ENCODE data around the gene LIMCH1. TPM values are rescaled to one million over a fixed set of nuclear protein-coding genes. Genes with fewer than 3 reads are reported as not detected.

LIMCH1 gene
- 2.4 and 3.6 TPM in 2 replicates for total RNA-seq

DNA sequence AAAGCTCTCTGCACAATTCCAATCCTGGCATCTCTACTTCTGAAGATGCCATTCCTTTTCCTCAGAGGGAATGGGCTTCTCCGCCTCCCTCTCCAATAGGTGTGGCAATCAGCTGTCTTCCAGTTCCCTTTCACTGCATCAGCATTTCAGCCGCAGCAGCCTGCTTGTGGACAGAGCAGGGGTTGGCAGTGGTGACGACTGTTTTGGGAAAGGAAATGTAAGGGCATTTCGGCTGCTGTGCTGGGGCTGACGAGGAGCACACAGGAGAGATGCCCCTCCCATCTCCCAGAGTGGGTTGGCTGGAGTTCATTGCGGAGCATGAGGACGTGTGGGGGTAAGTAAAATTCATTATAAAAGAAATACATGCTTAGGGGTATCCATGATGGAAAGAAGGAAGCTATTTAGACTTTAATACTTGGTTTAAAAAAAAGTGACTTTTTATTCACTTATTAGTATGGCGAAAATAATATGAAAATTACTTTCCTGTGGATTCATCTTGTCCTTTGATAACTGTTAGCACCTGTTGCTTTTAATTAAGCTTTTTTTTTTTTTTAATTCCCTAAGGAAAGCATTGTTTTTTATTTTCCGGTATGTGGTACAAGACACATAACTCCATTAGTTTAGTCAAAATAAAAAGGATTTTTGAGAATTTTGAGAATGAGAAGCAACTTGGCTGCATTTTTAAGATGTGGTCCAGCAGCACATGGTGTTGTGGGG, at the start of gene LIMCH1:
Gene LIMCH1 (plus strand): TSS at position 141 of the 717 bp plus-strand sequence. CDS start 67,839 bp downstream, outside the sequence.

DNA sequence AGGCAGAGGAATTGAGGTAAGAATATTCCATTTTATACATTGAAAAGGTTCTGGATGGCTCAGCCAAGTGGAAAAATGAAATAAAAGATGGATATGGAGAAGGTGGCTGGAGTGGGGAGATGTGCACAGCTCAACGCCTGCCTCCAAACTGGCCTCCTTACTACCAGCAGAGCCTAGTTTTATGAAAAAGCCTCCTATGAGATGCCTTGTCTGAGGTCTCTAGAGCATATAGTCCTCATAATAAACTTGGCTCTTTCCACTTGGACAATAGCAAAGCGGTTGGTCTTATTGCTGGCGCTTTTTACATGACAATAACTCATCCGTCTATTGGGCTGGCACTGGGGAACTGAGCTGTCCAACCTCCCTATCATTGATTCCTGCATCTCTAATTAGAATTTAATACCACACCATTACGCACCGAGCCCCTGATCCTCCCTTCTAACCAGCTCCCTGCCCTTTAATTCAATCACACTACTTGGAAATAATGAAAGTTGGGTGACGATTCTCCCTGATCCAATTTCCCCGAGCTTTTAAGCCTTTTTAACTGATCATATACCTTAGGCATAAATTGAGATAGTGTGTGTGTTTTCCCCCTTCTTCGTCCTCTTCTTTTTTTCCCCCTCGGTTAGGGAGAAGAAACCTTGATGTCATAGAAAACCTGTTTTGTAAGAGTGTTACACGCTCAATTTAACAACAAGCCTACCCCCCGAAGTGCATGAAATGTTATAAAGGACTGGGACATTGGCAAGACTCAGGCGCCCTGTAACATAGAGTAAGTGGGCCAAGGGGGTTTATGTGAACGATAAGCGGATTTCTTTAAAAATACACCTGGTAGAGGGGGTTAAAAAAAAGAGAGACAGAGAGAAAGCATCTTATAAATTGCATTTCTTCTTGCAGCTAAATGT, 210.9 kb downstream of the LIMCH1 start, which contains the start of gene PHOX2B:
Gene PHOX2B (minus strand): TSS at position 155 of the 905 bp plus-strand sequence. CDS start 115 bp downstream, at position 40.

Other genes with a start within 250 kb of the LIMCH1 start
- gene PHOX2B, start 210.6 kb downstream of the LIMCH1 start, total RNA-seq: not detected in 2 replicates